ENCODE measurements around the gene SLC47A1. TPM values are rescaled to one million over a fixed set of nuclear protein-coding genes. Genes with fewer than 3 reads are reported as not detected.
A peak's percentile ranks its signal among the peaks of the same experiment; 100 is the strongest.
"Not testable (repeated sequence)": the region's sequence is repeated elsewhere in the genome, so short reads cannot be mapped to it uniquely, and the experiment has no call there.

SLC47A1 gene
- total RNA-seq, 1 donor from 2014 or later: 4.3 TPM

GRCh38 chr17:19520641-19521040, 13.0 kb upstream of the SLC47A1 start:
- H3K27me3 Mint-ChIP-seq (ENCODE audit: low read depth): no peaks in the 10 kb centered on the region
- no peaks in the 10 kb centered on the region for H3K4me1 Mint-ChIP-seq

GRCh38 chr17:19523690-19524089, 10.0 kb upstream of the SLC47A1 start:
- H3K27ac Mint-ChIP-seq (ENCODE audit: unreplicated experiment): no peak overlapping the region
- H3K4me3 Mint-ChIP-seq: no peak overlapping the region
- H3K9me3 Mint-ChIP-seq: no peaks in the 10 kb centered on the region
- DNase-seq (ENCODE audit: low read depth, low spot score): no peak
- H3K36me3 Mint-ChIP-seq (ENCODE audit: low read depth): no peaks in the 10 kb centered on the region
- TF ChIP-seq, protein P1, sequence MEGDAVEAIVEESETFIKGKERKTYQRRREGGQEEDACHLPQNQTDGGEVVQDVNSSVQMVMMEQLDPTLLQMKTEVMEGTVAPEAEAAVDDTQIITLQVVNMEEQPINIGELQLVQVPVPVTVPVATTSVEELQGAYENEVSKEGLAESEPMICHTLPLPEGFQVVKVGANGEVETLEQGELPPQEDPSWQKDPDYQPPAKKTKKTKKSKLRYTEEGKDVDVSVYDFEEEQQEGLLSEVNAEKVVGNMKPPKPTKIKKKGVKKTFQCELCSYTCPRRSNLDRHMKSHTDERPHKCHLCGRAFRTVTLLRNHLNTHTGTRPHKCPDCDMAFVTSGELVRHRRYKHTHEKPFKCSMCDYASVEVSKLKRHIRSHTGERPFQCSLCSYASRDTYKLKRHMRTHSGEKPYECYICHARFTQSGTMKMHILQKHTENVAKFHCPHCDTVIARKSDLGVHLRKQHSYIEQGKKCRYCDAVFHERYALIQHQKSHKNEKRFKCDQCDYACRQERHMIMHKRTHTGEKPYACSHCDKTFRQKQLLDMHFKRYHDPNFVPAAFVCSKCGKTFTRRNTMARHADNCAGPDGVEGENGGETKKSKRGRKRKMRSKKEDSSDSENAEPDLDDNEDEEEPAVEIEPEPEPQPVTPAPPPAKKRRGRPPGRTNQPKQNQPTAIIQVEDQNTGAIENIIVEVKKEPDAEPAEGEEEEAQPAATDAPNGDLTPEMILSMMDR (conservative IDR thresholded peaks at IDR 0.05): no peak
- no peaks in the 10 kb centered on the region for H3K27me3 Mint-ChIP-seq (ENCODE audit: low read depth)
- H3K4me1 Mint-ChIP-seq: no peaks in the 10 kb centered on the region

More at GRCh38 chr17:19520641-19521040, 13.0 kb upstream of the SLC47A1 start:
- TF ChIP-seq, protein P1 (conservative IDR thresholded peaks at IDR 0.05): no peak
- Mint-ChIP-seq H3K36me3 (ENCODE audit: low read depth) (no peaks in the 10 kb centered on the region), H3K27ac (ENCODE audit: unreplicated experiment) (no peak overlapping the region), H3K9me3 (no peaks in the 10 kb centered on the region), H3K4me3 (no peak overlapping the region)
- DNase-seq (ENCODE audit: low read depth, low spot score): no peak

DNA sequence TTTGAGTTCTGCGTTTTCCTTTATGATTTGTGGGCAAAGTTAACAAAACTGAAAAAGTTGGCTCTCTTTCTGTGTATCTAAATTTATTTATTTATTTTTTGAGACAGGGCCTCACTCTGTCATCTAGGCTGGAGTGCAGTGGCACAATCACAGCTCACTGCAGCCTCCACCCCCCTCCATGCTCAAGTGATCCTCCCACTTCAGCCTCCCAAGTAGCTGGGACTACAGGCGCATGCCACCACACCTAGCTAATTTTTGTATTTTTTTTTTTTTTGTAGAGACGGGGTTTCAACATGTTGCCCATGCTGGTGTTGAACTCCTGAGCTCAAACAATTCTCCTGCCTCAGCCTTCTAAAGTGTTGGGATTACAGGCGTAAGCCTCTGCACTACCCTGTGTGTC, 6.7 kb upstream of the SLC47A1 start:
- H3K27me3 Mint-ChIP-seq (ENCODE audit: low read depth): not testable (repeated sequence)

GRCh38 chr17:19531780-19532501, 1.7 kb upstream of the SLC47A1 start:
- TF ChIP-seq, protein P1 (conservative IDR thresholded peaks at IDR 0.05): no peak
- H3K9me3 Mint-ChIP-seq: no peaks in the 10 kb centered on the region
- peak overlapping the region; percentile 64 for H3K4me3 Mint-ChIP-seq

More for the DNA sequence above, 6.7 kb upstream of the SLC47A1 start:
- H3K27ac Mint-ChIP-seq (ENCODE audit: unreplicated experiment); DNase-seq (ENCODE audit: low read depth, low spot score); H3K9me3 Mint-ChIP-seq; H3K4me3 Mint-ChIP-seq; H3K36me3 Mint-ChIP-seq (ENCODE audit: low read depth); H3K4me1 Mint-ChIP-seq: not testable (repeated sequence)

GRCh38 chr17:19533036-19533717, 477 bp upstream of the SLC47A1 start:
- H3K4me1 Mint-ChIP-seq: peaks cover 31% of the 10 kb centered on the region
- no peaks in the 10 kb centered on the region for H3K36me3 Mint-ChIP-seq (ENCODE audit: low read depth)
- TF ChIP-seq, protein P1 (conservative IDR thresholded peaks at IDR 0.05): no peak
- H3K4me3 Mint-ChIP-seq: peak overlapping the region; percentile 64
- H3K27ac Mint-ChIP-seq (ENCODE audit: unreplicated experiment): no peak overlapping the region
- H3K27me3 Mint-ChIP-seq (ENCODE audit: low read depth): peaks cover 33% of the 10 kb centered on the region
- no peak for DNase-seq (ENCODE audit: low read depth, low spot score)
- no peaks in the 10 kb centered on the region for H3K9me3 Mint-ChIP-seq

More at GRCh38 chr17:19531780-19532501, 1.7 kb upstream of the SLC47A1 start:
- Mint-ChIP-seq H3K36me3 (ENCODE audit: low read depth) (no peaks in the 10 kb centered on the region), H3K27me3 (ENCODE audit: low read depth) (peaks cover 33% of the 10 kb centered on the region), H3K4me1 (peaks cover 19% of the 10 kb centered on the region), H3K27ac (ENCODE audit: unreplicated experiment) (no peak overlapping the region)
- no peak for DNase-seq (ENCODE audit: low read depth, low spot score)
